DMS153 treated with DMSO at 0.1 percent for 48 hours (cell line): ENCODE results near the gene GRID2.

ENCODE experiments used
- DNase-seq: peaks from one replicate; lab custom pipeline; 2025; ENCODE audit not compliant: unreplicated experiment; lab: John Stamatoyannopoulos, UW

The GRID2 gene

GRCh38 chr4:93179044-93179443, 875.3 kb downstream of the GRID2 start:
- DNase-seq, result no peak

- no peak for DNase-seq
Measured at GRCh38 chr4:93182722-93183121, 879.0 kb downstream of the GRID2 start.

GRCh38 chr4:93183576-93183975, 879.8 kb downstream of the GRID2 start:
- DNase-seq, result peak; percentile 61

GRCh38 chr4:93184053-93184452, 880.3 kb downstream of the GRID2 start:
- DNase-seq, result peak; percentile 78

GRCh38 chr4:93186846-93187245, 883.1 kb downstream of the GRID2 start:
- DNase-seq, result no peak

- DNase-seq, result no peak
Measured at GRCh38 chr4:93187466-93187865, 883.7 kb downstream of the GRID2 start.

- DNase-seq, result no peak
Measured at GRCh38 chr4:93187892-93188291, 884.1 kb downstream of the GRID2 start.

- DNase-seq, result peak; percentile 37
Measured at GRCh38 chr4:93199492-93199891, 895.7 kb downstream of the GRID2 start.

- DNase-seq, result no peak
Measured at GRCh38 chr4:93201471-93202096, 897.8 kb downstream of the GRID2 start.

- no peak for DNase-seq
Measured at GRCh38 chr4:93203708-93204107, 899.9 kb downstream of the GRID2 start.

GRCh38 chr4:93212250-93212649, 908.5 kb downstream of the GRID2 start:
- DNase-seq, result no peak

- DNase-seq, result no peak
Measured at GRCh38 chr4:93216646-93217045, 912.9 kb downstream of the GRID2 start.

GRCh38 chr4:93217431-93217830, 913.7 kb downstream of the GRID2 start:
- DNase-seq, result no peak

GRCh38 chr4:93221771-93222170, 918.0 kb downstream of the GRID2 start:
- DNase-seq, result no peak

GRCh38 chr4:93228021-93228420, 924.3 kb downstream of the GRID2 start:
- no peak for DNase-seq

- DNase-seq, result no peak
Measured at GRCh38 chr4:93232883-93233282, 929.1 kb downstream of the GRID2 start.

GRCh38 chr4:93237521-93237920, 933.8 kb downstream of the GRID2 start:
- DNase-seq, result no peak

- no peak for DNase-seq
Measured at GRCh38 chr4:93243262-93243661, 939.5 kb downstream of the GRID2 start.

- DNase-seq, result no peak
Measured at GRCh38 chr4:93261207-93261606, 957.4 kb downstream of the GRID2 start.

- no peak for DNase-seq
Measured at GRCh38 chr4:93263166-93263565, 959.4 kb downstream of the GRID2 start.

GRCh38 chr4:93267747-93268146, 964.0 kb downstream of the GRID2 start:
- DNase-seq, result no peak

GRCh38 chr4:93285346-93285745, 981.6 kb downstream of the GRID2 start:
- no peak for DNase-seq

- DNase-seq, result no peak
Measured at GRCh38 chr4:93289241-93289640, 985.5 kb downstream of the GRID2 start.
